NCI-H1930 (cell line): Measurements from ENCODE around the gene PTX4.

Source experiments
- DNase-seq, 2 experiments: peaks; one replicate each; lab custom pipeline; 2025; lab: John Stamatoyannopoulos, UW

PTX4 gene

GRCh38 chr16:1500465-1501150 is 11.9 kb upstream of the PTX4 start:
- no peak for DNase-seq

GRCh38 chr16:1499756-1500464 is 11.2 kb upstream of the PTX4 start:
- DNase-seq: no peak

- DNase-seq: no peak
These were observed 10.3 kb upstream of the PTX4 start for GRCh38 chr16:1498899-1499676.

- no peak for DNase-seq
These were observed 8.4 kb upstream of the PTX4 start for GRCh38 chr16:1497014-1497598.

GRCh38 chr16:1496464-1496863 is 7.7 kb upstream of the PTX4 start:
- DNase-seq: no peak

GRCh38 chr16:1495889-1496262 is 7.1 kb upstream of the PTX4 start:
- DNase-seq: no peak

GRCh38 chr16:1495211-1495888 is 6.6 kb upstream of the PTX4 start:
- DNase-seq: no peak

GRCh38 chr16:1494711-1495110 is 6.0 kb upstream of the PTX4 start:
- no peak for DNase-seq

- DNase-seq: no peak
These were observed 5.4 kb upstream of the PTX4 start for GRCh38 chr16:1494129-1494640.

GRCh38 chr16:1493746-1494094 is 5.0 kb upstream of the PTX4 start:
- no peak for DNase-seq

- peak; percentile 68 to 82 for DNase-seq
These were observed 4.4 kb upstream of the PTX4 start, which contains the start of gene TELO2 for GRCh38 chr16:1492923-1493745. Gene TELO2 (plus strand): TSS chr16:1493360. CDS start chr16:1494282, 922 bp downstream.

- no peak for DNase-seq
These were observed 3.6 kb upstream of the PTX4 start for GRCh38 chr16:1492082-1492922.

GRCh38 chr16:1491327-1491726 is 2.6 kb upstream of the PTX4 start:
- DNase-seq: no peak

- no peak for DNase-seq
These were observed 333 bp upstream of the PTX4 start for GRCh38 chr16:1489077-1489476.

GRCh38 chr16:1488054-1488601 is 616 bp downstream of the PTX4 start:
- DNase-seq: no peak

- DNase-seq: no peak
These were observed 1.2 kb downstream of the PTX4 start for GRCh38 chr16:1487395-1488053.

- no peak for DNase-seq
These were observed 2.0 kb downstream of the PTX4 start for GRCh38 chr16:1486551-1487390.

GRCh38 chr16:1485847-1486496 is 2.8 kb downstream of the PTX4 start:
- no peak for DNase-seq
